AG04450 (cell line): Measurements from ENCODE around the gene PLEKHH3. TPM values are rescaled to one million over a fixed set of nuclear protein-coding genes. Genes with fewer than 3 reads are reported as not detected.

Source experiments
- CTCF ChIA-PET: fragments of 300-600, 350-600 bp; formaldehyde crosslinking; extraction: SDS; loops from one replicate; lab custom pipeline; 2022; ENCODE audit warnings: antibody characterized with exemption, inconsistent platforms; lab: Charles Lee
- POLR2A ChIA-PET: fragments of 350-600 bp; formaldehyde crosslinking; extraction: SDS; loops from one replicate; lab custom pipeline; 2021; ENCODE audit warnings: antibody characterized with exemption, inconsistent platforms; lab: Yijun Ruan, JAX
- DNase-seq: peaks from one replicate; pipeline ENCODE4 v3.0.0-alpha.2; 2011; ENCODE audit warnings: low read depth, low spot score
- H3K27ac ChIP-seq: one replicate; pipeline ENCODE4 v1.5.1; 2012; ENCODE audit warnings: low read depth, low read length, control low read depth
- H3K27me3 ChIP-seq: one replicate; pipeline ENCODE4 v1.6.0; 2012; ENCODE audit warnings: low read length; ENCODE audit not compliant: control insufficient read depth, insufficient read depth
- H3K4me3 ChIP-seq: 2 replicates; pipeline ENCODE4 v1.5.1; 2011; ENCODE audit warnings: mild to moderate bottlenecking, low read depth, low read length, control low read depth
- H3K9me3 ChIP-seq: 2 replicates; pipeline ENCODE4 v1.5.1; 2012; ENCODE audit warnings: low read length; ENCODE audit not compliant: control insufficient read depth, insufficient read depth
- polyA plus RNA-seq: library from polyadenylated mRNA; depleted of rRNA; stranded (reverse); fragments of >200 nt; gene quantifications from 2 replicates; pipeline ENCODE4 v1.2.3, GENCODE V29; 2011
- TF ChIP-seq, protein P1 (sequence below): IDR thresholded peaks from 2 replicates; pipeline ENCODE4 v1.5.1; 2011; ENCODE audit warnings: low read depth, low read length, control low read depth, inconsistent platforms

PLEKHH3 gene
- polyA plus RNA-seq, 1 experiment, result 3.6 TPM

GRCh38 chr17:42683407-42684034 lies 6.7 kb upstream of the PLEKHH3 start:
- ChIA-PET CTCF (interaction anchor here (1.1 to 2.4 kb wide), 3 partner anchors 9 to 105 kb away, joined by 3 to 17 read pairs (median 4); partner anchors contain the start of gene PSMC3IP), POLR2A (interaction anchor here (0.8 to 1.7 kb wide), 5 partner anchors 15 to 246 kb away, joined by 3 to 12 read pairs (median 5); partner anchors contain the start of genes PSMC3IP and VPS25)
- peak overlapping the region; percentile 78 for H3K4me3 ChIP-seq
- DNase-seq, result no peak
- no peaks in the 10 kb centered on the region; the same call in 1 of the 2 replicates for H3K9me3 ChIP-seq
- TF ChIP-seq, protein P1, sequence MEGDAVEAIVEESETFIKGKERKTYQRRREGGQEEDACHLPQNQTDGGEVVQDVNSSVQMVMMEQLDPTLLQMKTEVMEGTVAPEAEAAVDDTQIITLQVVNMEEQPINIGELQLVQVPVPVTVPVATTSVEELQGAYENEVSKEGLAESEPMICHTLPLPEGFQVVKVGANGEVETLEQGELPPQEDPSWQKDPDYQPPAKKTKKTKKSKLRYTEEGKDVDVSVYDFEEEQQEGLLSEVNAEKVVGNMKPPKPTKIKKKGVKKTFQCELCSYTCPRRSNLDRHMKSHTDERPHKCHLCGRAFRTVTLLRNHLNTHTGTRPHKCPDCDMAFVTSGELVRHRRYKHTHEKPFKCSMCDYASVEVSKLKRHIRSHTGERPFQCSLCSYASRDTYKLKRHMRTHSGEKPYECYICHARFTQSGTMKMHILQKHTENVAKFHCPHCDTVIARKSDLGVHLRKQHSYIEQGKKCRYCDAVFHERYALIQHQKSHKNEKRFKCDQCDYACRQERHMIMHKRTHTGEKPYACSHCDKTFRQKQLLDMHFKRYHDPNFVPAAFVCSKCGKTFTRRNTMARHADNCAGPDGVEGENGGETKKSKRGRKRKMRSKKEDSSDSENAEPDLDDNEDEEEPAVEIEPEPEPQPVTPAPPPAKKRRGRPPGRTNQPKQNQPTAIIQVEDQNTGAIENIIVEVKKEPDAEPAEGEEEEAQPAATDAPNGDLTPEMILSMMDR, result no peak
- H3K27me3 ChIP-seq, result no peaks in the 10 kb centered on the region
- peak overlapping the region; percentile 21 for H3K27ac ChIP-seq

DNA sequence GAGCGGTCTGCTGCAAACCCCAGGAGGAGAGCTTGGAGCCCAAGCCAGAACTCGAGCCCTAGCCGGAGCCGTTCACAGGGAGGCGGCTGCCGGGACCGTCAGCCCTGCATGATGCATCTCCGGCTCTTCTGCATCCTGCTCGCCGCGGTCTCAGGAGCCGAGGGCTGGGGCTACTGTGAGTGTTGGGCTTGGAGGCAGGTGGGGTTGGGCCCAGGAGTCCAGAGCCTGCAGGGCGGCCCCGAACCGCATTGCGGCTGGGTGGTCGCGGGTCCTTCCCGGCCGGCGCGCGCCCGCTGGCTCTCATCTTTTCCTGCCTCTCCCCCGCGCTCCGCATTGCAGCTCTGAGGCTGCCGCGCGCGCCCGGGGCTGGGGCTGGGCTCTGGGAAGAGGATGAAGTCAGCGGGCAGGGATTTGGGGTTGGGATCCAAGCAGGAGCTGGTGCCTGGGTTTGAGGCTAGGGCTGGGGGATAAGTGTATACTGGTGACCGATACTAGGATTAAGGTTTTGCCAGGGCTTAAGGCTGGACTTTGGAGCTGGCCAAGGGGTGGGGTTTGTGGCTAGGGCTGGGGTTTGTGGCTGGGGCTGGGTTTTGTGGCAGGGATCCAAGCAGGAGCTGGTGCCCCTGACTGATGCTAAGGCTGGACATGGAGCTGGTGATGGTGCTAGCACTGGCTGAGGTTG lies 6.1 kb upstream of the PLEKHH3 start:
- TF ChIP-seq, protein P1, result no peak
- DNase-seq, result no peak
- Histone ChIP-seq H3K27me3 (no peaks in the 10 kb centered on the region), H3K4me3 (peak overlapping the region; percentile 78), H3K27ac (peak overlapping the region; percentile 81), H3K9me3 (no peaks in the 10 kb centered on the region; the same call in 1 of the 2 replicates)
- ChIA-PET POLR2A (interaction anchor here (0.6 to 1.7 kb wide), 5 partner anchors 10 to 246 kb away, joined by 3 to 12 read pairs (median 7); partner anchors contain the start of genes PSMC3IP and VPS25), CTCF (interaction anchor here (1.5 to 2.4 kb wide), 2 partner anchors 8 to 105 kb away, joined by 4 to 17 read pairs; partner anchors contain the start of gene PSMC3IP)

- Histone ChIP-seq H3K4me3 (peak within 1 kb of the TSS; percentile 78), H3K27me3 (no peaks in the 10 kb centered on the region), H3K27ac (peak within 1 kb of the TSS; percentile 81), H3K9me3 (no peaks in the 10 kb centered on the region; the same call in 1 of the 2 replicates)
- ChIA-PET CTCF (interaction anchor here (2.4 kb wide), 1 partner anchor 104 kb away, joined by 17 read pairs; the partner anchor contains the start of gene PSMC3IP), POLR2A (interaction anchor here (0.6 to 1.7 kb wide), 3 partner anchors 11 to 247 kb away, joined by 5 to 7 read pairs (median 7); partner anchors contain the start of gene PSMC3IP)
- DNase-seq, result no peak
- TF ChIP-seq, protein P1, result no peak
These were observed 5.4 kb upstream of the PLEKHH3 start, which contains the start of gene CNTNAP1 for GRCh38 chr17:42681976-42682721. TSS of gene CNTNAP1 (plus strand) at chr17:42682531. CDS start at chr17:42682830, 299 bp downstream.

GRCh38 chr17:42680331-42680808 lies 3.6 kb upstream of the PLEKHH3 start:
- ChIA-PET POLR2A (interaction anchor here (1.0 to 2.5 kb wide), 2 partner anchors 71 to 72 kb away, joined by 3 to 6 read pairs; partner anchors contain the start of genes RETREG3 and TUBG1), CTCF (interaction anchor here (1.3 to 1.7 kb wide), 2 partner anchors 20 to 102 kb away, joined by 3 to 19 read pairs; partner anchors contain the start of gene PSMC3IP)
- no peak for DNase-seq
- TF ChIP-seq, protein P1, result no peak
- no peaks in the 10 kb centered on the region for H3K27me3 ChIP-seq
- H3K9me3 ChIP-seq, result no peaks in the 10 kb centered on the region; the same call in 1 of the 2 replicates
- peak overlapping the region; percentile 47 for H3K4me3 ChIP-seq
- H3K27ac ChIP-seq, result peak overlapping the region; percentile 39
